ENCODE results near the gene TFCP2L1. TPM values are rescaled to one million over a fixed set of nuclear protein-coding genes. Genes with fewer than 3 reads are reported as not detected.

Gene TFCP2L1
- polyA plus RNA-seq, 3 donors: 0.03 to 0.24 TPM; not detected in 1

GRCh38 chr2:121177896-121178295 lies 107.1 kb downstream of the TFCP2L1 start:
- Mint-ChIP-seq H3K4me3 (no peak overlapping the region), H3K9me3 (peaks cover 0 to 3% (median 0%) of the 10 kb centered on the region in 7 donors), H3K36me3 (no peaks in the 10 kb centered on the region), H3K27me3 (ENCODE audit: low read depth in 3 of 3) (peaks cover 0 to 5% (median 3%) of the 10 kb centered on the region in 3 donors), H3K27ac (no peak overlapping the region), H3K4me1 (no peaks in the 10 kb centered on the region)
- no peaks in the 10 kb centered on the region for H3K79me2 ChIP-seq (ENCODE audit: insufficient read depth, low read length)
- H3K9me3 ChIP-seq (replicated peaks in 1 of 2; ENCODE audit: control insufficient read depth in 1 of 2, insufficient read depth in 1 of 2, low read length in 2 of 2): no peaks in the 10 kb centered on the region
- H3K4me1 ChIP-seq (ENCODE audit: control insufficient read depth in 1 of 2, insufficient read depth in 2 of 2, low read length in 2 of 2): no peaks in the 10 kb centered on the region
- no peak for DNase-seq
- no peak overlapping the region for H2AFZ ChIP-seq (ENCODE audit: insufficient read depth, low read depth, low read length, poor library complexity, severe bottlenecking)
- no peaks in the 10 kb centered on the region for H3K36me3 ChIP-seq (replicated peaks in 1 of 2; ENCODE audit: control insufficient read depth in 1 of 2, insufficient read depth in 2 of 2, low read length in 2 of 2)
- TF ChIP-seq CTCF (IDR thresholded peaks at IDR 0.05): no peak
- H3K9ac ChIP-seq (ENCODE audit: insufficient read depth, low read length, poor library complexity, severe bottlenecking): no peak overlapping the region
- intact Hi-C loops (cut with micrococcal nuclease): no loop called here
- no peaks in the 10 kb centered on the region for H3K27me3 ChIP-seq (ENCODE audit: control insufficient read depth in 2 of 2, insufficient read depth in 2 of 2, low read length in 2 of 2)
- H3K27ac ChIP-seq (ENCODE audit: low read depth in 1 of 2, low read length in 2 of 2): no peak overlapping the region
- no peak overlapping the region for H3K4me3 ChIP-seq (replicated peaks in 1 of 3; ENCODE audit: low read depth in 2 of 3, low read length in 3 of 3)
- no peaks in the 10 kb centered on the region for H4K20me1 ChIP-seq (ENCODE audit: insufficient read depth, low read length)
- no peak overlapping the region for H3K4me2 ChIP-seq (replicated peaks; ENCODE audit: extremely low read depth, low read length, poor library complexity, severe bottlenecking)
- WGBS (ENCODE audit: insufficient coverage): no CpG with 5 or more reads among the region's 1 CpG

DNA sequence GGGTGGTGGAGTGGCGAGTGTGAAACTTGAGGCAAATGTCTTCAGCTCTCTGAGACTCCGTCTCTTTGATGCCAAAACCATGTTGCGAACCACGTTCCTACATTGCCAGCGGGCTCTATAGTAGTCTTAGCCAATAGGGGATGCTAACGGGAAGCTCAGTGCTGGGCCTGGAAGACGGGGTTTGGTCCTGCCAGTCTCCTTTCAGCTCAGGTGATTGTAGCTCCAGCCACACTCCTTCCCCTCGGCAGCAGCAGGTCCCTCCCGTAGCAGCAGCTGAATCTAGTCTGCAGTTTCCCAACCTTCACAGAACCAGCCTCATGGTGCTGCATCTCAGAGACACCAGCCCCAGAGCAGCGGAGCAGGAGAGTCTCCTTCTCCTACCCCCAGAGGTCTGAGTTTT lies 109.7 kb downstream of the TFCP2L1 start:
- peaks cover 0 to 13% of the 10 kb centered on the region in 2 donors for H3K9me3 ChIP-seq (replicated peaks in 1 of 2; ENCODE audit: control insufficient read depth in 1 of 2, insufficient read depth in 1 of 2, low read length in 2 of 2)
- no peak overlapping the region for H3K27ac ChIP-seq (ENCODE audit: low read depth in 1 of 2, low read length in 2 of 2)
- TF ChIP-seq CTCF (IDR thresholded peaks at IDR 0.05): no peak
- Mint-ChIP-seq H3K4me3 (no peak overlapping the region), H3K4me1 (no peaks in the 10 kb centered on the region), H3K27me3 (ENCODE audit: low read depth in 3 of 3) (peaks cover 0 to 5% (median 4%) of the 10 kb centered on the region in 3 donors), H3K36me3 (no peaks in the 10 kb centered on the region), H3K9me3 (peaks cover 4 to 15% (median 9%) of the 10 kb centered on the region in 7 donors), H3K27ac (no peak overlapping the region)
- no peak overlapping the region for H2AFZ ChIP-seq (ENCODE audit: insufficient read depth, low read depth, low read length, poor library complexity, severe bottlenecking)
- intact Hi-C loops (cut with micrococcal nuclease): no loop called here
- no peaks in the 10 kb centered on the region for H3K27me3 ChIP-seq (ENCODE audit: control insufficient read depth in 2 of 2, insufficient read depth in 2 of 2, low read length in 2 of 2)
- H3K4me2 ChIP-seq (replicated peaks; ENCODE audit: extremely low read depth, low read length, poor library complexity, severe bottlenecking): no peak overlapping the region
- no peak overlapping the region for H3K4me3 ChIP-seq (replicated peaks in 1 of 3; ENCODE audit: low read depth in 2 of 3, low read length in 3 of 3)
- no peaks in the 10 kb centered on the region for H4K20me1 ChIP-seq (ENCODE audit: insufficient read depth, low read length)
- no peaks in the 10 kb centered on the region for H3K4me1 ChIP-seq (ENCODE audit: control insufficient read depth in 1 of 2, insufficient read depth in 2 of 2, low read length in 2 of 2)
- H3K79me2 ChIP-seq (ENCODE audit: insufficient read depth, low read length): no peaks in the 10 kb centered on the region
- no peak overlapping the region for H3K9ac ChIP-seq (ENCODE audit: insufficient read depth, low read length, poor library complexity, severe bottlenecking)
- 81% methylated on average over 8 of the region's 10 CpGs for WGBS (ENCODE audit: insufficient coverage)
- H3K36me3 ChIP-seq (replicated peaks in 1 of 2; ENCODE audit: control insufficient read depth in 1 of 2, insufficient read depth in 2 of 2, low read length in 2 of 2): no peaks in the 10 kb centered on the region
- DNase-seq: no peak

Measured in CD14-positive monocyte (primary cell).